Nephron progenitor cell (in vitro differentiated cells): Measurements from ENCODE around the gene HMCN1.

ENCODE experiments used
- DNase-seq: peaks from one replicate; pipeline ENCODE4 v3.0.0; 2021
- H3K27ac Mint-ChIP-seq: 2 replicates; pipeline ENCODE4 v1.8.0; 2021; ENCODE audit warnings: mild to moderate bottlenecking, moderate library complexity, mixed read lengths
- H3K27me3 Mint-ChIP-seq: 2 replicates; pipeline ENCODE4 v1.8.0; 2021; ENCODE audit warnings: mild to moderate bottlenecking, low read depth, mixed read lengths; ENCODE audit not compliant: poor library complexity
- H3K36me3 Mint-ChIP-seq: 2 replicates; pipeline ENCODE4 v1.8.0; 2021; ENCODE audit warnings: low read depth, mixed read lengths
- H3K4me1 Mint-ChIP-seq: 2 replicates; pipeline ENCODE4 v1.8.0; 2021; ENCODE audit warnings: mixed read lengths
- H3K4me3 Mint-ChIP-seq: 2 replicates; pipeline ENCODE4 v1.8.0; 2021; ENCODE audit warnings: mild to moderate bottlenecking, moderate library complexity, mixed read lengths
- H3K9me3 Mint-ChIP-seq: 2 replicates; pipeline ENCODE4 v1.8.0; 2021; ENCODE audit warnings: mild to moderate bottlenecking, moderate library complexity, mixed read lengths
- TF ChIP-seq, protein P1 (sequence below): fragments of 200-600 bp; sonication (generic); IDR thresholded peaks from 2 replicates; pipeline ENCODE4 v1.5.0; 2021; ENCODE audit warnings: antibody characterized with exemption

Gene HMCN1

GRCh38 chr1:185926588-185926987 lies 192.4 kb downstream of the HMCN1 start:
- no peaks in the 10 kb centered on the region for H3K4me1 Mint-ChIP-seq
- TF ChIP-seq, protein P1, sequence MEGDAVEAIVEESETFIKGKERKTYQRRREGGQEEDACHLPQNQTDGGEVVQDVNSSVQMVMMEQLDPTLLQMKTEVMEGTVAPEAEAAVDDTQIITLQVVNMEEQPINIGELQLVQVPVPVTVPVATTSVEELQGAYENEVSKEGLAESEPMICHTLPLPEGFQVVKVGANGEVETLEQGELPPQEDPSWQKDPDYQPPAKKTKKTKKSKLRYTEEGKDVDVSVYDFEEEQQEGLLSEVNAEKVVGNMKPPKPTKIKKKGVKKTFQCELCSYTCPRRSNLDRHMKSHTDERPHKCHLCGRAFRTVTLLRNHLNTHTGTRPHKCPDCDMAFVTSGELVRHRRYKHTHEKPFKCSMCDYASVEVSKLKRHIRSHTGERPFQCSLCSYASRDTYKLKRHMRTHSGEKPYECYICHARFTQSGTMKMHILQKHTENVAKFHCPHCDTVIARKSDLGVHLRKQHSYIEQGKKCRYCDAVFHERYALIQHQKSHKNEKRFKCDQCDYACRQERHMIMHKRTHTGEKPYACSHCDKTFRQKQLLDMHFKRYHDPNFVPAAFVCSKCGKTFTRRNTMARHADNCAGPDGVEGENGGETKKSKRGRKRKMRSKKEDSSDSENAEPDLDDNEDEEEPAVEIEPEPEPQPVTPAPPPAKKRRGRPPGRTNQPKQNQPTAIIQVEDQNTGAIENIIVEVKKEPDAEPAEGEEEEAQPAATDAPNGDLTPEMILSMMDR = no peak
- no peak for DNase-seq
- H3K27ac Mint-ChIP-seq = no peak overlapping the region
- H3K4me3 Mint-ChIP-seq = no peak overlapping the region
- H3K9me3 Mint-ChIP-seq = no peaks in the 10 kb centered on the region
- H3K36me3 Mint-ChIP-seq = peaks cover 11% of the 10 kb centered on the region
- H3K27me3 Mint-ChIP-seq = no peaks in the 10 kb centered on the region

- Mint-ChIP-seq H3K27ac (no peak overlapping the region), H3K4me3 (no peak overlapping the region), H3K27me3 (no peaks in the 10 kb centered on the region), H3K4me1 (no peaks in the 10 kb centered on the region), H3K9me3 (no peaks in the 10 kb centered on the region), H3K36me3 (peaks cover 6% of the 10 kb centered on the region)
- TF ChIP-seq, protein P1 = no peak
- DNase-seq = no peak
These were observed 195.6 kb downstream of the HMCN1 start for GRCh38 chr1:185929776-185930175.

DNA sequence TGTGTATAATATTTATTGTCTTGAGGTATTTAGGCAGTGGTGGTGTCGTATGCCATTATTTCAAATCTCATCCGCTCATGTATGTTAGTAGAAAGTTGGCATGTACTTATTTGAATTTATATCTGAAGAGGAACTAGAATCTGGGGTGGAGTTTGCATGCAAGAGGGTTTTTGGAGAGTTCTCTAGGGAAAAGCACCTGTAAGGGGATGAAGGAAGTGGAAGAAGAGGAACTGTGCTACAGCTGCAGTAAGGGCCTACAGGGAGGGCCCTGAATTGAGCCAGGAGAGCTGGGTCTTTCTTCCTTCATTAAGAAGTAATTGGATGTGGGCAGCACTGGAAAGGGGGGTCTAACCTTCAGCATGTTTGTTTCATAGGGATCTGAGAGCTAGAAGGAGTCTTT lies 197.2 kb downstream of the HMCN1 start:
- TF ChIP-seq, protein P1 = no peak
- DNase-seq = no peak
- Mint-ChIP-seq H3K27me3 (no peaks in the 10 kb centered on the region), H3K9me3 (no peaks in the 10 kb centered on the region), H3K36me3 (peaks cover 10% of the 10 kb centered on the region), H3K4me1 (no peaks in the 10 kb centered on the region), H3K4me3 (no peak overlapping the region), H3K27ac (peak overlapping the region; percentile 22)

GRCh38 chr1:185933580-185933979 lies 199.4 kb downstream of the HMCN1 start:
- no peaks in the 10 kb centered on the region for H3K4me1 Mint-ChIP-seq
- H3K4me3 Mint-ChIP-seq = no peak overlapping the region
- TF ChIP-seq, protein P1 = no peak
- no peak overlapping the region for H3K27ac Mint-ChIP-seq
- H3K9me3 Mint-ChIP-seq = peaks cover 8% of the 10 kb centered on the region
- peaks cover 4% of the 10 kb centered on the region for H3K27me3 Mint-ChIP-seq
- DNase-seq = no peak
- peaks cover 29% of the 10 kb centered on the region for H3K36me3 Mint-ChIP-seq

DNA sequence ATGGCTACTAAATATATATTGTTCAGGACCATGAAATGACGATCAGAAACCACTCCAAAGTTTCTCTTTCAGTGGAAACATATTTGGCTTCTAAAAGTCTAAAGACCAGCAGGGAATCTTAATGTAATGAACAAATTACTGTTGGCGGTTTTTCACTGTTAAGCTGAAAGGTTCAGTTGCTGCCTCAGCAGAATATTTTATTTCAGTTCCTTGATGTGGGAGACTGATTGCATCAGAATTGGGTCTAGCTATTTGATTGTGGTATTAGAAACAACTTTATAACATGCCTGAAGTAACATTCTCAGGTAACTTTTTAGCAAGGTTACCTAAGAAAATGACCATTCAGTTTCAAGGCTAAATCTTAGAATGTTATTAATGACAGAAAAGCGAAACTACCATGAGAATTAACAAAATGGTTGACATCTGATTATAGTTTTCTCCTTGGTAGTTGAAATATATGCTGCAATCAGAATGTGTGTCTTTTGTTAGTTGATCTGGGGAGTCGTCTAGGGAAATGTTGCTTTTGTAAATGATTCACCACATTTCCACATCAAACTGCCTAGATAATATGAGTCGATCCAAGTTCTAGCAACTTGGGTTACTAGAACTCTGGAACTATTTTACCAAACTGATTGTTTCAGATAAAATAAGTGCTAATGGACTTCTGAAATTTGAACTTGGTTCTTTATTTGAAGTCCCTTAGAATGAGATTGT lies 200.4 kb downstream of the HMCN1 start:
- TF ChIP-seq, protein P1 = no peak
- Mint-ChIP-seq H3K27ac (no peak overlapping the region), H3K9me3 (peaks cover 8% of the 10 kb centered on the region), H3K27me3 (peaks cover 4% of the 10 kb centered on the region), H3K4me3 (no peak overlapping the region), H3K36me3 (peaks cover 32% of the 10 kb centered on the region), H3K4me1 (no peaks in the 10 kb centered on the region)
- no peak for DNase-seq

- Mint-ChIP-seq H3K4me3 (no peak overlapping the region), H3K9me3 (peaks cover 8% of the 10 kb centered on the region), H3K27me3 (peaks cover 4% of the 10 kb centered on the region), H3K36me3 (peaks cover 34% of the 10 kb centered on the region), H3K27ac (no peak overlapping the region), H3K4me1 (no peaks in the 10 kb centered on the region)
- no peak for DNase-seq
- TF ChIP-seq, protein P1 = no peak
These were observed 201.2 kb downstream of the HMCN1 start for GRCh38 chr1:185935360-185935759.
